GM18868 (cell line): ENCODE data around the gene KEL.

Source experiments
- ATAC-seq: cut with Tn5 transposase; IDR thresholded peaks from one replicate; pipeline ENCODE4 v1.9.1; 2021; ENCODE audit warnings: mild to moderate bottlenecking, moderate library complexity; ENCODE audit not compliant: unreplicated experiment

KEL gene

DNA sequence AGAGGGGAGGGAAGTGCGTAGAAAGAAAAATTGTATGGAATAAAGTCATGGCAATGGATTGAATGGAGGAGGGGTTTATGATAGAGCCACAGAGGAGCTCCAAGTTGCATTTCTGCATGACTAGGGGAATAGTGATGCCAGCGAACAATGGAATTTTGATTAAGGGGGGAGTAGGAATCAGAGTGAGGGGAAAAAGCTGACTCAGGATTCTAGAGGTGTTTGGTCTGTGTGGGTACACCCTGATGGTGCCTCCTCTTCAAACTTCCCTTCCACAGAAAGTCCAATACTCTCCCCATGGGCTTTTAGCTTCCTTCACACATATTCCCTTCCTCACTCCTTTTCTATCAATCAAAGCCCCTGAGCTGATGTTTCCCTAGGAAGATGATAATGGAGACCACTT is 1.8 kb upstream of the KEL start:
- no peak for ATAC-seq

DNA sequence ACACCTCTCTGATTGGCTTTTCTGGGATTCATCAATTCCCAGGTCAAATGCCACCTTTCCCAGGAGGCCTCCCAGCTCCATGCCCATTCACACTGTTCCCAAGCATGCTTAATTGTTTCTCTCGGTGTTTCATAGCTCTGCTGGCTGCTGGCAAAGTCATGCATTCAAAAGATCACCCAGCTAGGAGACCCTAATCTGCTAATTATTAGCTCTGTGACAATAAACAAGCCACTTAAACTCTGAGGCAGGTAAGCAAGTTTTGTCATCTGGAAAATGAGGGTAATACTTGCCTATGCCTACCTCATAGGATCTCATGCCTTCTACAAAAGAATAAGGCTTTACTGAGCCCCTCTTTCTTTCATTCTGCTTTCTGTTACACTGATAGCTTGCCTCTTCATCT is 828 bp upstream of the KEL start:
- ATAC-seq: no peak

DNA sequence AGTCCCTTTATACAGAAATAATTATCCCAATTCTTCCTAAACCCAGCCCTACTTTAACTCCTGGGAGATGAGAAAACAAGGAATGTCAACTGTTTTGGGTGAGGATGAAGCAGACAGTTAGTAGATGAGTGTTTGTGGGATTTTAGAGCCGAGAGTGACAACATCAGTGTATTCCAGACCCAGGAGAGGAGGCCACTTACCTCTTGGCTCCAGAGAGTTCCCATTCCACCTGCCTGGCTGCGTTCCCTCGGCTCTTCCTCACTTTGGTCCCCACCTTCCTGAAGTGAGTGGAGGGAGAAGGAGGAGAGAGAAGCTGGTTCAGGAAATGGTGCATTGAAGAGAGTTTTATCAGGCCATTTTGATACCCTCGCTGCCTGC is 579 bp downstream of the KEL start:
- no peak for ATAC-seq

DNA sequence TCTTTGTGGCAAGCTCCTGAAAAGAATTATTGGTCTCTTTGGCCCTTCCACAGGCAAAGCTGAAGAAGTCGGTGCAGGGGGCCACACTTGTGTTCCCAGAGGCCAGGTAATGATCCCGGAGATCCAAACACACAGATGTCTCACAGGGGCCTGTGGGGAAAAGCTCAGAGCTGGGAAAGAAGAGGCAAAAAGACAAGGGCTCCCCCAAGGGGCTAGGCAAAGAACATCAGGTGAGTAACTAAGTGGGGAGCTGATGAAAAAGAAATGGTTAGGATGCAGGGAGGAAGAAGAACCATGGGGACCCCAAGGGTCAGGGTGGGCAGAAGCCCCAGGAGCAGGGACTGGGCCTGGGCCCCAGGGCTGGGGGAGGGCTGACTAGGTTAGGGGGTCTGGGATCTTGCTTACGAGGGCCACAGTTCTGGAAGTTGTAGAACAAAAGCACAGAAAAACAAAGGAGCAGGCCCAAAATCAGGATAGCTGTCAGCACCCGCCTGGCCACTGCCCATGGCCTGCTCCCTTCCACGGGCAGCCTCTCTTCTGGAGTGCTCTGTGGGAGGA is 1.1 kb downstream of the KEL start:
- no peak for ATAC-seq

DNA sequence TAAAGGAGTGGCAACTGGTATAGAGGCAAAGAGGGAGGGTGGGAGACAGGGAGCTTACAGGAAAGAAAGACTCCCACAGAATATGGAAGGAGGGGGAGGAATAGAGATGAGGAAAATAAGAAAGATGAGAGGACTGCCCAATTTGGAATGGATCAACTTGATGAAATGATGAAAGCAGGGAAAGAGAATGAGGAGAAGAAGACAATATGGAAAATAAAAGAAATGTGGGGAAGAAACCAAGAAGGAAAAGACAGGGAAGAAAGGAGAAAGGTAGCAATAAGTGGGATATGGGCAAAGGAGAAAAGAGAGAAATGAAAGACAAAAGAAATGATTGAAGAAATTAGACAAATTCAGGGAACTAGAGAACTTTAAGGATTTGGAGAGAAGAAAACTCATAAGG is 3.0 kb downstream of the KEL start:
- ATAC-seq: no peak

DNA sequence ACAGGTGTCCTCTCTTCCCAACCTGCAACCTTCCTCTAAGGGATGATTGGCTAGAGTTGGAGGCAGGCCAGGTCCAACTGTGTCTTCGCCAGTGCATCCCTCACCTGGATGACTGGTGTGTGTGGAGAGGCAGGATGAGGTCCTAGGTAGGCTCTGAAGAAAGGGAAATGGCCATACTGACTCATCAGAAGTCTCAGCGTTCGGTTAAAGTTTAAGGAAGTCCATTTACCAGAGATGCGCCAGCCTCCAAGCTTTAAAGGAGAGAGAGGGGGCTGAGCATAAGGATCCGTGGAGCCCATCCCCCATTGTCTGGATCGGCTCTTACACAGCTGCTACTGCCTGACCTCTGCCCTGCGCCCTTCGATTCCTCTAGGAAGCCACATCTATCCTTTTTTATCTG is 4.4 kb downstream of the KEL start:
- ATAC-seq: no peak

DNA sequence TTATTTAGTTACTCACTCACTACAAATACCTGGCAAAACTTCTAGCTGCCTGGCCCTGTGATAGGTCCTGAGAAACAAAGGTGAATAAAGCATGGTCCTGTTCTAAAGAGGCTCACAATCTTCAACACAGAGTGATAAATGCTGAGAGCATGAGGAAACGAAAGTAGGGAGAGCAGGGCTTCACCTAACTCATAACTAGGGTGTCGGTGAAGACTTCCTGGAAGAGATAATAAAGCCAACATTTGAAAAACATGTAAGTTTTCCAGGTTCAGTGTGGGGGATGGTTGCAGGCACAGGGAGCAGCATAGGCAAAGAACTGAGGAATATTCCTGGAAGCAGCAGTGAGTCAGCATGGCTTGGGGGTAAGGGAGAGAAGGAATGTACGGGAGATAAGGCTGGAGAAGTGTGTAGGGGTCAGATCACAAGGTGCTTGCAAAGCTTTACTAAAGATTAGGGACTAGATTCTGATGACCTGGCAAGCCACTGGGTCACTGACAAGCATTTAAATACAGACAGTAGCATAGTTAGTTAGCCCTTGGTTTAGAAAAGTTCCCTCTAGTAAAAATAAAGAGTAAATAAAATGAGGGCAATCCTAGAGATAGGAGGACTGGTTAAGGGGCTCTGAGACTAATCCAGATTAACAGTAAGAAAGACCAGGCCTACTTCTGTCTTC is 5.1 kb downstream of the KEL start:
- no peak for ATAC-seq

DNA sequence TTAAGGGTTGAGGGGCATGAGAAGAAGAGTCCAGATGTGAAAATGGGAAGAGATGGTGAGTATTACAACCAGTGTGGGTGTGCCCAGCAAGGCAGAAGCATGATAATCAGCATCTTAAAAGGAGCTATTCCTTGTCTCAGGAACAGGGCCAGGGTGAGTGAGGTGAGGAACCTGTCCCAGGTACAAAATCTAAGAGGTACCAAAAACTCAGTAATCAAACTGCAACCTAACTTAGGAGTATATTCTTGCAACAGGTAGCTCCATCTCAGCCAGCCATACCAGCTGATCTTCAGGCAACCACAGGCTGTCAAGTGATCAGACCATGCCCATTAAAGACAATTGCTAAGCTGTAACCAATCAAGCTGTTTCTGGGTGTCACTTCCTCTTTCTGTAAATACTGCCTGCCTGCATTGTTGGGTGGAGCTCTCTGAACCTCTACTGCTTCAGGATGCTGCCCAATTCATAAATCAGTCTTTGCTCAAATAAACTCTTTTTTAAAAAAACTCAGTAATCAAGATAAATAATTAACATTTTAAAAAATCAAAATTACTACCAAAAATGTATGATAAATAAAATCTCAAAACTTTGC is 7.4 kb downstream of the KEL start:
- peak; percentile 52 for ATAC-seq

DNA sequence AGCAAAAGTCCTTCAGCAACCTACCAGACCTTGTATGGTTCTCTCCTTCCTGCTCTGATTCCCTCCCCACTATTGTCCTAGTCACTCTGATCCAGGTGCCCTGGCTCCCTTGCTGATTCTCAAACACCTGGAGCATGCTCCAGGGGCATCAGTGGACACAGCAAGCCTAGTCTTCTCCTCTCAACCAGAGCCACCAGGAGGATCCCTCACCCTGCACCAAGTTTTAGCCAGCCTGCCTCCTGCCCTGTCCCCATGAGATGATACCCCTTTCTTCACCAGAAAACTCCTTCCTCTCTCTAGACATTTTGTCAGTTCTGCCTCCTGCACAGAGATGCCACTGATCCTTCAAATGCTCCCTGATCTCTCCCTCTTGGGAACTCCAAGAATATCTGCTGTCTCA is 11.9 kb downstream of the KEL start:
- ATAC-seq: no peak

DNA sequence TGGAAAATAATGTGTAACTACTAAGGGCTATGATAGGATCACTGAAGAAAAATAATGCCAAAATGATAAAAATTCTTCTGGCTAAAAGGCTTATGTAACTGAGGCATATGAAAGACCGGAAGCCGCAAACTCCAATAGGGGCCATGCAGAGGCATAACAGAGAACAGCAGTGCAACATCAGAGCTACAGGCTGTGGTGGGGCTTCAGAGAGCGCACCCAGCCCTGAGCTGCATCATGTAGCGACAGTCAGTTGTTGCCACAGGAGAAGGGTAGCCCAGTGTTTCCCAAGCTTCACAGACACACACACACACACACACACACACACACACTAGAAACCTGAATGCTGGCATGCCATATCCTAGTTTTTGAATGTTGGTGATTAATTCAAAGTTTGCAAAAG is 13.6 kb downstream of the KEL start:
- no peak for ATAC-seq

DNA sequence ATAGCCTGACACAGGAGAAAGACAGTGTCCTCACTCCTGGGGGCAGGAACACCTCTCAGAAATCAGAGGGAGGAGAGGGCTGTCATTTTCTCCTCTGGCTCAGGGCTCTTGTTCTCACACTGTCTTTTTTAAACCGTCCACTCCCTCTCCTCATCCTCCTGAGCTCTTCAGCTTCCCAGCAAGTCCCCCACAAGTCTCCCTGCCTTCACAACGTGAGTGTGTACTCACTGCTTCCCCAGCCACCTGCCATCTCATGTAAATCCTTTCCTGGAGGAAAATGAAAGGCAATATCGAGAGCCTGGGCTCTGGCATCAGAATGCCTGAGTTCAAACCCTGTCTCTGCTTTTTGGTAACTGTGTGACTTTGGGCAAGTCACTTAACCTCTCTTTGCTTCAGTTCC is 17.2 kb downstream of the KEL start:
- no peak for ATAC-seq

DNA sequence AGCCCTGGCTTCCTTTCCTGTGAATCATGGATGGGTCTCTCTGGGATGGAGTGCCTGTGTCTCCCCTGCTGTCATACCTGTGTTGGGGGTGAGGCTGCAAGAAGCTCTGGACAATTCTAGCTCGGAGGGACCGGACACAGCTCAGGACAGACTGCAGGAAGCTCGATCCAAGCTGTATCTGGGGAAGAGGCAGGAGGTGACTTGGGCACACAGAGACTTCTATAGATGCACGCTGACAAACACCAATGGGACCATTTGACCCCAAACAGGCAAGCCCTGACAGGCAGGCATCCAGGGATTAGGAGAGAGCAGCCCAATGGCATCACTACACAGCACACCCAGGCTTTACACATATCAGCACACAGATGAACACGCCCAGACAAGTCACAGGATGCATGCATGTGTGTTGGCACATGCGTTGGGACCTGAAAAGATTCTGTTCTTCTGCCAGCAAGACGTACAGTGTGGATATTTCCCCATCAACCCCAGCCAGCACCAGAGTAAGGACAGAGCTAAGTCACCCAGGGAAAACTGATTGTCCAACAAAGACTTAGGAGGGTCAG is 18.4 kb downstream of the KEL start:
- ATAC-seq: no peak

DNA sequence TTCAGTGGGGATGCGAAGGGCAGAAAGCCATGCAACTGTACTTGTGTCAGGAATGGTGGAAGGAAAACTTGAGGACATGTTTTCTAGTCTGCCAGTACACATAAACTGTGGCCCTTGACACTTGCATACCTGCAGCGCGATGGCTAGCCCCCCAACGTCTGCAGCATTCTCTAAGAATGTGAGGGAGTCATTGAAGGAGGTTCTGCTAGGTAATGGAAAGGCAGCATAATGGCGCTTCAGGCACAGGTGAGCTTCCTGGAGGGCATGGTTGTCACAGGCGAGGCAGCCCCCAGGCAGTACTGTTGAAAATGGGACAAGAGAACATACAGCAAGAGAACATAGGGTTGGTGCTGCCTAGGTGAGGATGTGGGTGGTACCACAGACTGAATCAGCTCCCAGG is 19.4 kb downstream of the KEL start:
- ATAC-seq: no peak

DNA sequence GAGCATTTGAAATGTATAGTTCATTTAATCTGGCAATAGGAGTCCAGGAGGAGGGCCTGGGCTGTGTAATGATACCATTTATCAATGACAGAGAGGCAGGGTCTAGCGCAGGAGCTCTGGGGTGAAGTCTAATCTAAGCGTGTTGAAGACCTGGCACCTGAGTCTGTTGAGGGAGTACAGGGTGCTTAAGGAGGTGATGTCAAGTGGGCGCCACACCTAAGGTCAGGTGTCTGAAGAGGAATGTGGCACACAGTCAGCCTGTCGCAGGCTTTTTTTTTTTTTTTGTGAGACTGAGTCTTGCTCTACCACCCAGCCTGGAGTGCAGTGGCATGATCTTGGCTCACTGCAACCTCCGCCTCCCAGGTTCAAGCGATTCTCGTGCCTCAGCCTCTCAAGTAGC is 20.6 kb downstream of the KEL start:
- ATAC-seq: no peak

DNA sequence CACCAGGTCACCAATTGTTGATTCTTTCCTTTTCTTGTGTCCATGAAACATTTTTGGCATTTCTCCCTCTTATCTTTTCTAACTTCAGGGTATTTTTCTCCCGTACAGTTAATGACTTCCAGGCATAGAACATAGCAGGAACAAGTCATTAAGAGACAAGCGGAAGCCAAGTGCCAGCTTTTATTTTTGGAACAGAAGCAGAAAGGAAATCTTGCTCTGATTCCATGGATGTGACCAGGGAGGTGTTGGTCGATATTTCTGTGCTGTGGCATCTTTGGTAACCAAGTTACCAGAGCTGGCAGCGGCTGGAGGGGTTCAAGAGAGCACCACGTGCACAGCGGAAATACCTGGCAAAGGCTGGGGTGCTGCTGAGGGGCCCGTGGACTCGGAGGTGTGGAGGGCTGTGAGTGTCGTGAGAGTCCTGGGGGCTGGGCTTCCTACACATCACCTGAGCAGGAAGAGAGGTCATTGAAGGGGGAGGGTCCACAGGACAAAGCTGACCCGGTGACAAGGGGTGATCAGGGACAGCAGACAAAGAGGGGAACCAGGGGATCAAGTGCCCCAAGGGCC is 21.1 kb downstream of the KEL start:
- no peak for ATAC-seq

DNA sequence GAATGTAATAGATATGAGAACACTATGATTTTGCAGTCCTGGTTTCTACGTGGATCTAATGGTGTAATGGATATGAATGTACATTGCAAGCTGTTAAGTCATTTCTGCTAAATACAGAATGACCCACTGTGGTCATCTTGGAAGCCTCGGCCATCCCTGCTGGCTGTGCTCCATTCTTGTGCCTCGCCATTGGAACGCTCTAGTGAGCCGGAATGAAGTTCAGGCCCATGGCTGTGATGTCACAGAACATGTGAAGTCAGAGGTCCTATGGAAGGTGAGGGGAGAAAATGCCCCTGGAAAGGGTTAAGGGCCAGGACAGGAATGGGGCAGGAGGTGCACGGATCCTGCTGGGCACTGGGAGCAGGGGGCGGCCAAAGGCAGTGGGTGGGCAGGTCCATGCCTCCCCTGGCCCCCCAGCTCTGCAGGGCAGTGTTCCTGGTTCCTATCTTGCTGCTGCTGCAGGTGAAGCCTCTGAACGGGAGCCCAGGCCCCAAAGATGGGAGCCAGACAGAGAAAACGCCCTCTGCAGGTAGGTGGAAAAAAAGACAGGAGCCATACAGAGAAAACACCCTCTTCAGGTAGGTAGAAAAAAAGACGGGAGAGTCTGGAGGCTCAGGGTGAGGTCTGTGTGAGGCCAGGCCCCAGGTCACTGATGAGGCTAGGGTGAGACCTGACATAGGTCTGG is 22.8 kb downstream of the KEL start, which contains the start of gene LLCFC1:
LLCFC1 (plus strand) TSS at position 259 of the 685 bp plus-strand sequence; CDS start at position 397, 138 bp downstream.
- ATAC-seq: no peak

DNA sequence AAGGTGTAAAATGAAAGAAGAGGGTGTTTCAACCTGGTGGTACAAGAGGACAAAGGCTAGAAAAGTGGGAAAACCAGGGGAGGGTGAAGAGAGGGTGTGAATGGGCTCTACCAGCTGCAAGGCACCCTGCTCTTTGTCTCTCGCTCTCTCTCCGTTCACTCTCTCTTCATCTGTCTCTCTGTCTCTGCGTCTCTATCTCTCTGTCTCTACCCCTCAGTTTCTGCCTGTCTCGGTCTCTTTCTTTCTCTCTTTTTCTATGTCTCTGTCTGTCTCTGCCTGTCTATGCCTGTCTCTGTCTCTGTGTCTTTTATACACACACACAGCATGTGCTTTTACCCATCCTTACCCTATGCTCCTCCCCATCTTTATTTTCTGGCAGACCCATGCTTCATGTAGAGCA is 23.6 kb downstream of the KEL start:
- ATAC-seq: no peak

DNA sequence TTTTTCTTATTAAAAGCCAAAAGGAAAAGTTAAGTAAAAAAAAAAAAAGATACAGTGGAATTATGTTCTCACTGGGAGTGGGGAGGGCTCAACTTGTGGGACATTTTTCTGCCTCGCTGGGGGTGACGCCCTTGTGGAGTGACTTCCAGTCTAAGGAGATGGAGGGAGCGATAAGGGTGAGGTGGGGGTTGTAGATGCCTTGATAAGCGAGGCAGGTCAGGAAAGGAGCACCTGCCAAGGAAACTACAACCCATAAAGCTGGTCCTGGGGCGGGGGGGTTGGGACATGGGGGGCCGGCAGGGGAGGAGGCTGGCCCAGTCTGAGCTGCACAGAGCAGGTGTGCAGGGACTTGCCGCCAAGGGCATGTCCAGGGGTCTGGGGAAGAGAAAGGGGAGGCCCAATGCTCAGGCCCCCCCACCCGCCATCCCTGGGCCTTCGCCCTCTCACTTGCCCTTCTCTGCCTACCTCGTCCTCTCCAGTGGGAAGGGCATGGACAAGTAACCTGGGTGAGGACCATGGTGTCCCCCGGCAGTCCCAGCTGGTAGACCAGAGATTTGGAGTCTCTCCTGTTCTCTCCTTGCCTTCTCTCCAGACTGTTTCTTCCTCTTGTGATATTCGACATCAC is 26.1 kb downstream of the KEL start:
- ATAC-seq: no peak

DNA sequence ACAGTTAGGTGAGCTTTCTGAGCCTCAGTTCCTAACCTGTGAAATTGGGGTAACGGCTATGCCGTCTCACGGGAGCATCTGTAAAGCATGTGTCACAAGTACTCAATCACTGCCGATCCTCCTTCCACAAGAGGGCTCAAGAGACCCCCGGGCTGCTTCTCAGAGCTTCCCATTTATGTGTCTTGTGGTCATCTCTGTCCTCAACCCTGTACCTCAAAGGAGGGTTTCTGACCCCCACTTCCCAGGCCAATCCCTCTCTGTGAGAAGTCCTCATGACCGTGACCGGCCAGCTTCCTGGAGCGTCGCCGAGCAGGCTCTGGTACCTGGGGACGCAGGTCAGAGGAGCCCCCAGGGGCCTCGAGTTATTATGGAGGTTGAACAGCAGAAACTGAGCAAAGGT is 28.1 kb downstream of the KEL start:
- no peak for ATAC-seq

DNA sequence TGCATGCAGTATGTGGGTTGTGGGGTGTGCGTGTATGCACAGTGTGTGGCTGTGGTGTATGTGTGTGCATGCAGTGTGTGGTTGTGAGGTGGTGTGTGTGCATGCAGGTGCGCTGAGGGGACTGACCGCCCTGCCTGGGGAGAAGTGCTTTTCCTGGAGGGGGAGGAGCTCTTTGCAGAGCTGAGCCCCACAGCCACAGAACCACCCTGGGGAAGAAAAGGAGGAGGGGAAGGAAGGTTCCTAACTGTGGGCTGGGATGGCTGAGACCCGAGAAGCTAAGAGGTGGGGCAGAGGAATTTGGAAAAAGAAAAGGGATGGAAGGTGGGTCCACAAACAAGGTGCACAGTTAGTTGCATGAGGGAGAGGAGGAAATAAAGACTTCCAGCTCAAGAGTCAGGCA is 28.5 kb downstream of the KEL start, which contains the start of gene TRPV5:
TRPV5 (minus strand) TSS at position 123 of the 400 bp plus-strand sequence. CDS start 287 bp downstream, outside the sequence.
- no peak for ATAC-seq

DNA sequence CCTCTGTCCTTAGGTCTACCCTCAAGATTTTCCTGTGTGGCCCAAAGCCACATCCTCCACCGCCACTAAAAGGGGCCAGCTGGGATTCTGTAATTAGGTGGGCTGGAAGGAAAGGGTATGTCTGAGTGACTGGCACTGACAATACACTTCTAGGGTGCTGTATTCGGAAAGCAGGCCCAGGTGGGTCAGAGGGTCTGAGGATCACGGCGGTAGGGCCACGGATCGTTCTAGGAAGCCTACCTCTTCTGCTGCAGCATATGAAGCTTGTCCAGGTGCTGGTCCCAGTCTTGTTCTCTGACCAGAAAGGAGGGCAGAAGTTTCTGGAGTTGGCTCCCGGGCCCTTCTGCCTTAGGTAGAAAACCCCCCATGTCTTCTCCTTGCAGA is 29.1 kb downstream of the KEL start:
- ATAC-seq: no peak
